GM18907 (cell line): ENCODE data around the gene PRR5L.
A peak's percentile ranks its signal among the peaks of the same experiment; 100 is the strongest.

Experiments
- ATAC-seq: cut with Tn5 transposase; IDR thresholded peaks from one replicate; pipeline ENCODE4 v1.9.1; 2021; ENCODE audit warnings: mild to moderate bottlenecking, moderate library complexity; ENCODE audit not compliant: unreplicated experiment

PRR5L gene

DNA sequence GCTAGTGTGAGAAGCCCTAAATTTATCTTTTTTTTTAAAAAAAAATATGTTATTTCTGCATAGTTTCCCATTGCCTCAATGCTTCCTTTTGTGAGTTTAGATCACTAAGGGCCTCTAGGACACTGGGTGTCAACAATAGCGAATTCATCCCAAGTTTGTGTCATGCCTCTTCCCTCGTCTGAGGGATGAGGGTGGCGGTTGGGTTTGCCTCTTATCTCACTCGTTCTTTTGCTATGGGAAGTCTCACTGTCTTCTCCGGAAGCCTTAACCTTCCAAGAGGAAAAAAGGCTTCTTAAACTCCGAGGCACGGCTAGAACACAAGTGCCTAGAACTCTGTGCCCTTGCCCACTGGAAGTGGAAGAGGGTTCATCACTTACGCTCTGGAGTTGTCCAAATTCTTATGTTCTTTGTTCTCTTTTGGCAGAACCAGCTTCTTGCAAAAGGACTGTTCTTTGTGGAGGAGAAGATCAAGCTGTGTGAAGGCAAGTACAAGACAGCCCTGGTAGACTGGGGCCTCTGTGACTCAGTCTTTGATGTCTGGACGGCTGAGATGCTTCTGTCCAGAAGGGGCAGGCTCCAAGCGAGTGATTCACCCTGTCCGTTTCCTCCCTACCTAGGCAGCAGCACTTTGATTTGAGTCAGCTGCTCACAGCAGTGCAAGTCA is 135.5 kb downstream of the PRR5L start:
- ATAC-seq = no peak

GRCh38 chr11:36432093-36432469 is 136.0 kb downstream of the PRR5L start:
- ATAC-seq = no peak

DNA sequence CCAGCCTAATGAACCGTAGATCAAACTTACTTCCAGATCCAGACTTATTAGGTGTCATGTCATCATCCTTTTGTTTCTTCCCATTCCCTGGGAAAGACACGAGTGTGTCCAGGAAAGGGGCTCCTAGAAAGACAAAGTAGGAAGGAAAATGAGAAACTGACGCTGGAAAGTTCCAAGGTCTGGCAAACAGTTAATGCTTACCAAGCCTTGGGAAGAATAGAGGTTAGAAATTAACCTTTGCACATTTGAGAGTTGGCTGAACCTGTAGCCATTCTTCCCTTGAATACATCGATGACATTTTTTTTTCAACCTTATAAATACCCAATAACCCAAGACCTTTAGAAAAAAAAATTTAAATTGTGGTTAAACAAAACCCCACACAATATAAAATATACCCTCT is 136.7 kb downstream of the PRR5L start:
- no peak for ATAC-seq

- no peak for ATAC-seq
These were observed 140.0 kb downstream of the PRR5L start for GRCh38 chr11:36436064-36436463.

- no peak for ATAC-seq
These were observed 140.5 kb downstream of the PRR5L start for GRCh38 chr11:36436589-36436988.

DNA sequence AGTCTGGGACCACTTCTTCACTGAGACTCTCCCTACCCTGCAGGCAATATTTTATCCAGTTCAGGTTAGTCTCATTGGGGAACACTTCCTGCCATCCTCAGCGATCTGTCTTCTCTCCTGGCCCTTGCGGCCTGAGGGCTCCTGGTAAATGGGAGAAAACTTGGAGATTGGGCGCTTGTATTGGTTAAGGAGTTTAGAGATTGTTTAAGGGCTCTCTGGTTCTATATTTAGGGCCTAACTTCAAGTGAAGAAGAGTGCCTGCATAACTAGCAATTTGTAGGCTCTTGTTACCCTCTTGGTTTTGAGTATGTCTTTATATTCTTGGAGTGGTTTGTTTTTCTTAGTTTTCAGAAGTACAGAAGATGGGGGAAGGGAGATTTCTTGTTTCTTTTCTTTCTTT is 141.3 kb downstream of the PRR5L start:
- ATAC-seq = no peak

DNA sequence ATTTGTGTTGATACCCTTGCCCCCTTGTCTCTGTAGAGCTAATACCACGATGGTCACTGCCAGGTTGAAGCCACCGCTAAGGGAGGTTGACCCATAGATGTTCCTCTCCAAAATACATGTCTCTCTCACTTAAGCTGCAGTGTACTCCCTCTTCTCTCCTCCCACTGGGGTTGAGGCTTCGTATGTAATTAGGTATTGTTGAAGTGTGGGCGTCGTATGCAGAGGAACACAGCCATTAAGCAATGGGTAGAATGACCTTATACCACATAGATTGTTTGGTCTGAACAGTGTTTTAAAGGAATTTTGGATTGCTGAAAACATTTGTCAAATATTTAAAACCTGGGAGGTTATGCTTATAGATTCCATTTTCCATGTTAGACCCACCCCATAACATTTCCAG is 142.0 kb downstream of the PRR5L start:
- no peak for ATAC-seq

- ATAC-seq = peak; percentile 95
These were observed 145.6 kb downstream of the PRR5L start for GRCh38 chr11:36441610-36442208.

DNA sequence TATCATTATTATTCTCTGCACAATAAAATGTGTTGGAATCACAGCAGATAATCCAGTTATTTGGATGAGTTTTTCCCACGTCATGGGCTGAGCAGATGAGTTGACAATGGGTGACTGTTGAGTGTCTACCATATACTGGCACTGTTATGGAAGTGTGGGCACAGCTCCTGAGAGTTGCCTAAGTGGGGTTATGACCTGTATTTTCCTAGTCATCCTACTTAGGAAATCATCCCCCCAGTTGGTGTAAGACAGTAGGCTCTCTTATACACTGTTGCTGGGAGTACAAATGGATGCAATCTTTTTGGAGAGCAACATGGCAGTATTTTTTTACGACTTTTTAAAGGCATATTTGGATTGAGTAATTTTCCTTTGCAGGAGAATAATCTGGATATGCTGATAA is 147.6 kb downstream of the PRR5L start:
- ATAC-seq = no peak

DNA sequence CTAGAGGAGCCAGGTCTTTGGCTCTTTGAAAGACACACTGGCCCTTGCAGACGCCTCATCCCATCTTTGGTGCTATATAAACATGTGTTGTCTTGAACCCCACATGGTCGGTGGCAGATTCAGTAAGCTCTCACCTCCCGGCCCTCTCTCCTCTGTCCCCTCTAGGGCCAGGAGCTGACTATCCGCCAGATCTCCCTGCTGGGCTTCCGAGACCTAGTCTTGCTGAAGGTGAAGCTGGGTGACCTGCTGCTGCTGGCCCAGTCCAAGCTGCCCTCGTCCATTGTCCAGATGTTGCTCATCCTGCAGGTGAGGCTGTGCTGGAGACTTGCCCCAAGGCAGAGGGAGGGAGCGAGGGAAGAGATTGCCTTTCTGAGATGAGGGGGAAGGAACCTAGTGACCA is 150.0 kb downstream of the PRR5L start:
- ATAC-seq = no peak

DNA sequence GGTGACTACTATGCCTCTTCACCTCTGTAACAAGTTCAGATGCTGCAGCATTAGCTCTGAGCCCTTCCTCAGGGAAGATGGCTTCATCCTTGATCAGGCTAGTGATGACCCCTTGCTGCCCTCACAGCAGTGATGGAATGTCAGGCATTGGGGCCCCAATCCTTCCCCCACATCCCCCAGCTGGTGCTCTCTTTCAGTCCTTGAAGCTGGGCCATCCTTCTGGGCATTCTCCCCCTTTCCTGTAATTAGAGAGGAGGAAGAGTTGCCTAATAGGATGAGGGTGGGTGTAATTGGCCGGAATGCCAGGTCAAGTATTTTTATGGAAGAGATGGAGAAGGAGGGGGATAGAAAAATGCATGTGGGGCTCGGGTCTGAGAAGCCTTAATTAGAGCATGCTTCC is 151.4 kb downstream of the PRR5L start:
- ATAC-seq = no peak

DNA sequence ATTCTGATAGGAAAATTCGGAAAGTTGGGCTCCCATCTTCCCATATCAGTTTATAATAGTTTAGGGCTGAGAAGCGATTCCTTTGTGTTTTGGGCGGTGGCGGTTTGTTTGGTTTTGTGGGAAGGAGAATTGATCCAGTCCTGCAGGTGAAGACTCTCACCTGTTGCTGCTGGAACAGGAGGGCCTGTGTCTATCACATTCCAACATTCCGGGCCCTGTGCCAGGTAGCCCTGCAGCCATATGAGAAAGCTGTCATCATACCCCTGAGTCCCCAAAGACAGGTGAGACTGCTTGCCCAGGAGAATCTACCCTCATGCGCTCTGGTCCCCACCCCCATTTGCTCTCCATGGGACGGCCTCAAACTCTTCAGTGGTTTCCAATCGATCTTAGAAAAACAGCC is 151.9 kb downstream of the PRR5L start:
- ATAC-seq = no peak

DNA sequence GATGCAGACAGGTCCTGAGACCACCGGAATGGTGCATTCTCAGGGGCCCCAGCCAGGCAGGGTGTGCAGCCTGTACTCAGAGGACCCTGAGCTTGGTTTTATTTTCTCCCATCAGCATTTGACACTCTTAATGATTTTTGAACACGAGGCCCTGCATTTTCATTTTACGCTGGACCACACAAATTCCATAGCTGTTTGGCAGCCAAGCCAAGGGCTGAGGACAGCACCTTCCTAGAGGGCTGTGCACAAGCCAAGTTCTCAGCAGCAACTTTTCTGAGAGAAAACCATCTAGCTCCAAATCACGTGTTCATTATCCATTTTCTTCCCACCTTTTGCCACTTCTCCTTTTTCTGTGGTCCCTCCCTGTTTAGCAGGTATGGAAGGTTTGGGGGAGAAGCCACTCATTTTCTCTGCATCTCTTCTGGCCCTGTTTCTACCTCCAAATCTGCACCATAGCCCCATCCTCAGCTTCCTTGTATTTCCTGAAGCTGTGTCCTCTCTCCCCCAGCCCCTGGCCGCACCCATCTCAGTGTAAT is 153.5 kb downstream of the PRR5L start:
- ATAC-seq = peak; percentile 21

- ATAC-seq = peak; percentile 69
These were observed 154.1 kb downstream of the PRR5L start for GRCh38 chr11:36450110-36450572.

- no peak for ATAC-seq
These were observed 155.0 kb downstream of the PRR5L start for GRCh38 chr11:36451045-36451444.

DNA sequence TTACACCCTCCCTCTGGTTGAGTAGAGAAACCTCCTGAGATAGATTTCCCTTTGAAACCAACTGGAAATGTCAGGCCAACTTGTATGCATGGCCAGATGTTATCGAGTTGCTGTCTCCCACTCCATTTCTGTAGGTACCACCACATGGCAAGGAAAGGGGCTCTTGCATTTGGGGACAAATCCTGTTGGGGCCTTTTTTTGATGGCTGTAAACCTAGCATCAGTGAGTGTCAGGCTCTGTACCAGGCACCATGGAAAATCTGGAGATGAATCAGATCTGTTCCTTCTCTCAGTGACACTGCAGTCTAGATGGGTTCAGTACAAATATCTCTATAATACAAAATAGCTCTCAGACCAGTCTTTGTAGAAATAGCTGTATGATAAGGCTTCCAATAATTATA is 155.6 kb downstream of the PRR5L start:
- no peak for ATAC-seq

DNA sequence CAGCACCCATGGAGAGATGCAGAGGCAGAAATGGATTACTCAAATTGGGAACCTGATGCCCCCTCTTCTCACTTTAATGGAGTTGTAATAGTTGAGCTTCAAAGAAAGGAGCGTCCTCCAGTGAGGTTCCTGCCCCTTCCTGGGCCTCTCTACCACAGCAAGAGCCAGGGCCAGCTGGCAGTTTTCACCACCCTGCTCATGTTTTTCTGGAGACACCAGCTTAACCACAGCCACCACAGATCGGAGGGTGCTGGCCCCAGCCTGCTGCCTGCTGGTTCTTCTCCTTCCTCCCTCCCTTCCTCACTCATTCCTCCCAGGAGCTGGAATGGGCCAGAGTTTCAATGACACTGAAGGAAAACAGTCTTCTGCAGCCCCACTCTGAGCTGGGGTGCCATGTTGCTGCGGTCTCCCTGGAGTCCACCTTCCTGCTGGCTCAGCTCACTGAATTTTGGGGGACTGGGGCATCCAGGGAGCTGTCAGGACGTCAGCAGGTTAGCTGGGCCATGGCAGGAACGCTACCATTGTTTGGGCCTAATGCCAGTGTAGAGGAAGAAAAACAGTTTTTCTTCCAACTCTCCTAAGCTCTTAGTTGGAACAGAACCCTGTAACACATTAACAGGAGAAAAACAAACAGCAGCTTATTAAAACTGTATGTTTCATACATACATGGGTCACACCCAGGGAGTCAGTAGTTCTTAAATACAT is 156.3 kb downstream of the PRR5L start:
- ATAC-seq = no peak

DNA sequence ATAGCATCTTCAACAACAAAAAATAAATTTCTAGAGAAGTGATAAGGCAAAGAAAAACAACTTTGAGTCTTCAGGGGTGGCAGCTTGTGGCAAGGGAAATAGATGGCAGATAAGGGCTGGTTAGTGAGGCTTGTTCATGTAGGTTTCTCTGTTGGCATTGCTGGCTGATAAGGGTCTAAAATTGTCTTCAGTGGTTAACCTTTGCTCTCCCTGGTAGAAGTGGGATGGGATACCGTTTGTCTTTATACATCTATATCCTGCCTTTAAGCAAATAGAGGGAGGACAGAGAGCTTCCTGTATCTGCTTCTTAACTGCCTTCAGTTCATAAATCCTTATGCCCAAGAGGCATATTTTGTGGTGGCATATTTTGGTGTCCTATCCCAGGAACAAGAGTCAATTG is 156.9 kb downstream of the PRR5L start:
- ATAC-seq = no peak

DNA sequence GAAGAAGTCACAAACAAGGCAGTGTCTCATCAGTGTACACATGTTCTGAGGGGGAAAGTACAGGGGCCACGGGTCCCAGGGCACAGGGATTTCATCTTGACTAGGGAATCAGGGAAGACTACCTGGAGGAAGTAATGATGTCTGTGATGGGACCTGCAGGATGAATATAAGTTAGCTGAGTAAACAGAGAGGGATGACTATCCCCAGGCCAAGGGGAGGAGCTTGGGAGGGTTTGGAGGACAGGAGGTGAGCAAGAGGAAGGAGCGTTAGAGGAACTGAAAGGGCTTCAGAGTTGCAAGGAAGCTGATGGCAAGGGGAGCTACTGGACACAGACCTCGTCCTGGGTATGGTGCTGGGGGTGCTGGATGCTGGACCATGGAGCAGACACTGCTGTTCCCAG is 157.6 kb downstream of the PRR5L start:
- no peak for ATAC-seq

- ATAC-seq = no peak
These were observed 158.5 kb downstream of the PRR5L start for GRCh38 chr11:36454551-36454940.

DNA sequence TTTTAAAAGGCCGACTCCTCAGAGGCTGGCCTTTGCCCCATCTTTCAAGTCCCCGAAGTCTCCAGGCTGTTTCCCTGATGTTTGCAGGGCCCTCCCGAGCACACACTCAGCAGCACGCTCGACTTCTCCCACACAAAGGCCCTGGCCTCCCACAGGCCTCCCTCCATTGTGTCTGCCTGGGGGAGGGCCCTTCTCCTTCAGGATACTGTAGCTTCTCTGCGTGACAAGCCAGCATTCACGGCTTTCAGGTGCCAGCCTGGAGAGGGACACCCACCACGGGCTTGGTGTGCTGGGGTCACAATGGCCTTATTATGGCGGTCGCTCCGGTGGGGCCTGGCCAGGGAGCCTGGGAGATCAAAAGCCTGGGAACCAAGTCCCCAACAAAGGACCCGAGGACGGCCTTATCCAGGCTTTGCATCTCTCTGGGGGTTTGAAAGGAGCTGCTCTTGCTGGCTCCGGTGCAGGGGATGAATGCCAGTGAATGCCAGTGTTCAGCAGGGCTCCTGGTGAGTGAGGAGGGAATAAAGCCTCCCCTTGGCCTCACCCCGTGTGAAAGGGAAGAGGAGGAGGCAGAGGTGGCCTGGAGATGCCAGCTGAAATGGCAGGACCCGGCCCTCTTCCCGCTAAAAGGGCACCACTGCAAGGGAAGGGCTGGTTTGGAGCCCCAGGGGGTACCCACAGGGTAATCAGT is 159.0 kb downstream of the PRR5L start:
- ATAC-seq = no peak
